SH-SY5Y (cell line): Measurements from ENCODE around the gene CAMK1G.

Source experiments
- GATA2 ChIP-seq: IDR thresholded peaks from 2 replicates; pipeline ENCODE4 v1.6.1; 2011; ENCODE audit warnings: mild to moderate bottlenecking, low read depth, low read length
- GATA3 ChIP-seq: IDR thresholded peaks from 2 replicates; pipeline ENCODE4 v1.6.1; 2011; ENCODE audit warnings: low read depth, mild to moderate bottlenecking, low read length, moderate library complexity

- TF ChIP-seq GATA3 (no peak), GATA2 (no peak)
These were observed 30.6 kb downstream of the CAMK1G start for GRCh38 chr1:209614151-209614420.
